ENCODE measurements around the gene CFTR. TPM values are rescaled to one million over a fixed set of nuclear protein-coding genes. Genes with fewer than 3 reads are reported as not detected.

The CFTR gene
- total and polyA plus RNA-seq, 10 of the 15 experiments (the other 5 are each of a cell fraction or from before 2014, with no cell fraction given) = 0.02 to 2.3 (median 0.21) TPM; not detected in 1

DNA sequence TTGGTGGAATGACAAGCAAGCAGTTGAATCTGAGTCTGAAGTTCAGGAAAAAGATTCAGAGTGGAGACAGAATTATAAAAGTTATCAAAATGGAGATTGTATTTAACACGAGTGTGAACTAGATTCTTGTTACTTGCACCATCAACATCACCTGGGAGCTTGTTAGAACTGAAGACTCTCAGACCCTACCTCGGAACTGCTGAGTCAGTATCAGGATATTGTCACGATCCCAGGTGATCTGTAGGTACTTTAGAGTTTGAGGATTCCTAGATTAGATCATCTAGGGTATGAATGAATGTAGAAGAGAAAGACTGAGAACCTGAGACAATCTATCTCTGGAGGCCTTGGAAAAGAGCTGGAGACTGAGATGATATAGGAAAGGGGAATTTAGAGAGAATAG, 199.3 kb downstream of the CFTR start (continued):
- TF ChIP-seq, protein P1, sequence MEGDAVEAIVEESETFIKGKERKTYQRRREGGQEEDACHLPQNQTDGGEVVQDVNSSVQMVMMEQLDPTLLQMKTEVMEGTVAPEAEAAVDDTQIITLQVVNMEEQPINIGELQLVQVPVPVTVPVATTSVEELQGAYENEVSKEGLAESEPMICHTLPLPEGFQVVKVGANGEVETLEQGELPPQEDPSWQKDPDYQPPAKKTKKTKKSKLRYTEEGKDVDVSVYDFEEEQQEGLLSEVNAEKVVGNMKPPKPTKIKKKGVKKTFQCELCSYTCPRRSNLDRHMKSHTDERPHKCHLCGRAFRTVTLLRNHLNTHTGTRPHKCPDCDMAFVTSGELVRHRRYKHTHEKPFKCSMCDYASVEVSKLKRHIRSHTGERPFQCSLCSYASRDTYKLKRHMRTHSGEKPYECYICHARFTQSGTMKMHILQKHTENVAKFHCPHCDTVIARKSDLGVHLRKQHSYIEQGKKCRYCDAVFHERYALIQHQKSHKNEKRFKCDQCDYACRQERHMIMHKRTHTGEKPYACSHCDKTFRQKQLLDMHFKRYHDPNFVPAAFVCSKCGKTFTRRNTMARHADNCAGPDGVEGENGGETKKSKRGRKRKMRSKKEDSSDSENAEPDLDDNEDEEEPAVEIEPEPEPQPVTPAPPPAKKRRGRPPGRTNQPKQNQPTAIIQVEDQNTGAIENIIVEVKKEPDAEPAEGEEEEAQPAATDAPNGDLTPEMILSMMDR (IDR thresholded peaks at IDR 0.05 in 2 of 3, conservative IDR thresholded peaks at IDR 0.05 in 1 of 3; ENCODE audit: control insufficient read depth in 2 of 3, extremely low read depth in 1 of 3, insufficient read depth in 1 of 3, low read depth in 3 of 3, low read length in 3 of 3) = no peak
- no peak for TF ChIP-seq RUNX3 (IDR thresholded peaks at IDR 0.05; ENCODE audit: low read length)

DNA sequence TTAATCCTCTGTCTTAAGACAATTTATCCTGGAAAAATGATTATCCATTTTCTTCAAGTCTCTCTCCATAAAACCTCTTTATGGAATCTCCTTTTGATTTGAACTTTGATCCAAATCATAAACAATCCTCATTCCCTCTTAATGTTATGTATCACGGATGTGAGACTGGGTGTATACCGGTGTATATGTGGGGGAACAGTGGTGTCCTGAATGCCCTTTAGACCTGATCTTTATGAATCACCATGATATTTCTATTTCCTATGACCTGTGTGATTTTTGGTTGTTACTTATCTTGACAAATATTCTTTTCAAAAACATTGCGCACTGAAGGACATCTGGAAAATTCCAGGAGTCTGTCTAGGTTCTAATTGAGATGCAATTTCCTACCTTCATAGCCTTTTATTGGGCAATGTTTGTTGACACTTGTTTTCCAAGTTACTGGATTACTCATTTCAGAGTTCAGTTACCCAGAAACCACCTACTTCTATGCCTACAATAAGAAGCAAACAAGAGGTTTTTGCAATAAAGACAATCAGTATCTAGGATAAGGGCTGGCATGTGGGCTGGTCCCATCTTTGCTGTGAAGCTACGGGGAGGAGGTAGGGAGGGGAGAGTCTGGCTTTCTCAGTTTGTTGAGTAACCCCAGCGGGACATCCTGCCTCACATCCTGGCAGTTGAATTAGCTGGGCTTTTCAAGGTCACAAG, 203.0 kb downstream of the CFTR start:
- Histone ChIP-seq H4K20me1 (ENCODE audit: control insufficient read depth, insufficient read depth) (no peaks in the 10 kb centered on the region), H3K9me3 (replicated peaks; ENCODE audit: control insufficient read depth, insufficient read depth, low read length) (no peaks in the 10 kb centered on the region), H3K9ac (ENCODE audit: control insufficient read depth, insufficient read depth, low read length) (no peak overlapping the region), H3K4me3 (no peak overlapping the region), H2AFZ (ENCODE audit: control insufficient read depth, low read depth, low read length) (no peak overlapping the region), H3K36me3 (ENCODE audit: control insufficient read depth in 2 of 2, insufficient read depth in 2 of 2, low read length in 1 of 2) (no peaks in the 10 kb centered on the region), H3K4me2 (ENCODE audit: control insufficient read depth, insufficient read depth) (no peak overlapping the region), H3K79me2 (ENCODE audit: control insufficient read depth, insufficient read depth, low read length) (no peaks in the 10 kb centered on the region), H3K27me3 (replicated peaks in 1 of 2; ENCODE audit: control insufficient read depth in 2 of 2, insufficient read depth in 2 of 2, low read length in 1 of 2) (peaks cover 0 to 5% of the 10 kb centered on the region in 2 experiments; a peak in 1 of 4 replicates), H3K4me1 (ENCODE audit: control insufficient read depth, insufficient read depth, low read length) (no peaks in the 10 kb centered on the region), H3K27ac (ENCODE audit: control insufficient read depth, insufficient read depth) (no peak overlapping the region)
- SMC1A ChIA-PET (ENCODE audit: uncharacterized antibody, unreplicated experiment) = interaction anchor here (1.4 kb wide), 1 partner anchor 63 kb away, joined by 3 read pairs; no protein-coding TSS in a partner anchor
- DNase-seq (ENCODE audit: low read depth, low spot score) (no peak), ATAC-seq (no peak; the same call in 1 of the 3 replicates), FAIRE-seq (no peak)
- RAD21 ChIA-PET (ENCODE audit: unreplicated experiment) = interaction anchor here (1.3 kb wide), 1 partner anchor 198 kb away, joined by 3 read pairs; no protein-coding TSS in a partner anchor
- in situ Hi-C loops (cut with MboI) = no loop called here
- BruUV-seq (replicated peaks) = no TSS peak
- intact Hi-C loops (cut with micrococcal nuclease; ENCODE audit: unreplicated experiment) = no loop called here
- WGBS (ENCODE audit: insufficient coverage, insufficient replicate concordance, low lambda C conversion rate, missing lambda C conversion rate) = 29% methylated on average over 5 of the region's 5 CpGs
- TF ChIP-seq RUNX3 (IDR thresholded peaks at IDR 0.05; ENCODE audit: low read length) (no peak), SUPT20H (IDR thresholded peaks at IDR 0.05; ENCODE audit: borderline replicate concordance, control insufficient read depth, low read depth, low read length) (no peak)
- TF ChIP-seq, protein P2, sequence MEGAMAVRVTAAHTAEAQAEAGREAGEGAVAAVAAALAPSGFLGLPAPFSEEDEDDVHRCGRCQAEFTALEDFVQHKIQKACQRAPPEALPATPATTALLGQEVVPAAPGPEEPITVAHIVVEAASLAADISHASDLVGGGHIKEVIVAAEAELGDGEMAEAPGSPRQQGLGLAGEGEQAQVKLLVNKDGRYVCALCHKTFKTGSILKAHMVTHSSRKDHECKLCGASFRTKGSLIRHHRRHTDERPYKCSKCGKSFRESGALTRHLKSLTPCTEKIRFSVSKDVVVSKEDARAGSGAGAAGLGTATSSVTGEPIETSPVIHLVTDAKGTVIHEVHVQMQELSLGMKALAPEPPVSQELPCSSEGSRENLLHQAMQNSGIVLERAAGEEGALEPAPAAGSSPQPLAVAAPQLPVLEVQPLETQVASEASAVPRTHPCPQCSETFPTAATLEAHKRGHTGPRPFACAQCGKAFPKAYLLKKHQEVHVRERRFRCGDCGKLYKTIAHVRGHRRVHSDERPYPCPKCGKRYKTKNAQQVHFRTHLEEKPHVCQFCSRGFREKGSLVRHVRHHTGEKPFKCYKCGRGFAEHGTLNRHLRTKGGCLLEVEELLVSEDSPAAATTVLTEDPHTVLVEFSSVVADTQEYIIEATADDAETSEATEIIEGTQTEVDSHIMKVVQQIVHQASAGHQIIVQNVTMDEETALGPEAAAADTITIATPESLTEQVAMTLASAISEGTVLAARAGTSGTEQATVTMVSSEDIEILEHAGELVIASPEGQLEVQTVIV (IDR thresholded peaks at IDR 0.05; ENCODE audit: borderline replicate concordance, partially characterized antibody) = no peak
- TF ChIP-seq, protein P3, sequence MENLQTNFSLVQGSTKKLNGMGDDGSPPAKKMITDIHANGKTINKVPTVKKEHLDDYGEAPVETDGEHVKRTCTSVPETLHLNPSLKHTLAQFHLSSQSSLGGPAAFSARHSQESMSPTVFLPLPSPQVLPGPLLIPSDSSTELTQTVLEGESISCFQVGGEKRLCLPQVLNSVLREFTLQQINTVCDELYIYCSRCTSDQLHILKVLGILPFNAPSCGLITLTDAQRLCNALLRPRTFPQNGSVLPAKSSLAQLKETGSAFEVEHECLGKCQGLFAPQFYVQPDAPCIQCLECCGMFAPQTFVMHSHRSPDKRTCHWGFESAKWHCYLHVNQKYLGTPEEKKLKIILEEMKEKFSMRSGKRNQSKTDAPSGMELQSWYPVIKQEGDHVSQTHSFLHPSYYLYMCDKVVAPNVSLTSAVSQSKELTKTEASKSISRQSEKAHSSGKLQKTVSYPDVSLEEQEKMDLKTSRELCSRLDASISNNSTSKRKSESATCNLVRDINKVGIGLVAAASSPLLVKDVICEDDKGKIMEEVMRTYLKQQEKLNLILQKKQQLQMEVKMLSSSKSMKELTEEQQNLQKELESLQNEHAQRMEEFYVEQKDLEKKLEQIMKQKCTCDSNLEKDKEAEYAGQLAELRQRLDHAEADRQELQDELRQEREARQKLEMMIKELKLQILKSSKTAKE (IDR thresholded peaks at IDR 0.05; ENCODE audit: low read depth, poor library complexity, severe bottlenecking) = no peak
- CTCF ChIA-PET = interaction anchor here (0.9 kb wide), 1 partner anchor 224 kb away, joined by 3 read pairs; no protein-coding TSS in a partner anchor
- POLR2A ChIA-PET = no interaction called here

All from GM12878 (cell line).